A673 (cell line): ENCODE results near the gene SEMA6B. TPM values are rescaled to one million over a fixed set of nuclear protein-coding genes. Genes with fewer than 3 reads are reported as not detected.

ENCODE experiments used
- BruUV-seq: library from RNA; stranded (reverse); fragments of 400-500 nt; replicated peaks from 2 replicates; lab custom pipeline; 2021; lab: Mats Ljungman, UMichigan
- CTCF ChIA-PET: fragments of 300-600 bp; sonication (Branson Sonifier 250); formaldehyde crosslinking; loops from one replicate; lab custom pipeline; 2022; ENCODE audit warnings: antibody characterized with exemption; lab: Charles Lee
- POLR2A ChIA-PET: fragments of 300-600 bp; sonication (Branson Sonifier 250); formaldehyde crosslinking; loops from one replicate; lab custom pipeline; 2022; ENCODE audit warnings: antibody characterized with exemption; ENCODE audit not compliant: low non-redundant PET; lab: Charles Lee
- DNase-seq: peaks from one replicate; pipeline ENCODE4 v3.0.0-alpha.2; 2015; ENCODE audit warnings: low spot score
- H3K27ac ChIP-seq: fragments of 200-600 bp; sonication (generic); 2 replicates; pipeline ENCODE4 v1.5.1; 2016; ENCODE audit warnings: mixed run types, low read depth, mild to moderate bottlenecking, mixed read lengths, antibody characterized with exemption, low read length; ENCODE audit not compliant: poor library complexity, severe bottlenecking
- H3K27me3 ChIP-seq: fragments of 200-600 bp; sonication (generic); replicated peaks from 2 replicates; pipeline ENCODE4 v1.6.1; 2017; ENCODE audit warnings: mixed run types, low read depth, mild to moderate bottlenecking, mixed read lengths, antibody characterized with exemption, low read length; ENCODE audit not compliant: insufficient read depth, poor library complexity
- H3K36me3 ChIP-seq: fragments of 200-600 bp; sonication (generic); 2 replicates; pipeline ENCODE4 v1.6.1; 2016; ENCODE audit warnings: mixed run types, mild to moderate bottlenecking, mixed read lengths, antibody characterized with exemption, low read length; ENCODE audit not compliant: insufficient read depth, poor library complexity, severe bottlenecking
- H3K4me1 ChIP-seq: fragments of 200-600 bp; sonication (generic); 2 replicates; pipeline ENCODE4 v1.6.1; 2017; ENCODE audit warnings: mixed run types, mild to moderate bottlenecking, mixed read lengths, antibody characterized with exemption, low read length; ENCODE audit not compliant: insufficient read depth, poor library complexity, severe bottlenecking
- H3K4me3 ChIP-seq: fragments of 200-600 bp; sonication (generic); 2 replicates; pipeline ENCODE4 v1.5.1; 2016; ENCODE audit warnings: low read depth, mixed run types, mild to moderate bottlenecking, mixed read lengths, low read length; ENCODE audit not compliant: poor library complexity, severe bottlenecking
- H3K9me3 ChIP-seq: fragments of 200-600 bp; sonication (generic); 2 replicates; pipeline ENCODE4 v1.6.1; 2016; ENCODE audit warnings: mixed run types, low read depth, mild to moderate bottlenecking, mixed read lengths, antibody characterized with exemption, low read length; ENCODE audit not compliant: poor library complexity, severe bottlenecking
- EZH2 ChIP-seq: fragments of 200-600 bp; sonication (generic); IDR thresholded peaks from 2 replicates; pipeline ENCODE4 v1.6.1; 2017; ENCODE audit warnings: borderline replicate concordance, low read depth, mild to moderate bottlenecking, mixed read lengths, antibody characterized with exemption, low read length; ENCODE audit not compliant: poor library complexity, severe bottlenecking
- intact Hi-C: fragments of 100-400 bp; cut with micrococcal nuclease; formaldehyde crosslinking; loops from one replicate; pipeline ENCODE4 v1.10.0; 2022; ENCODE audit not compliant: unreplicated experiment
- total RNA-seq: library from RNA; stranded (reverse); gene quantifications from 2 replicates; pipeline ENCODE4 v1.2.3, GENCODE V29; 2021
- TF ChIP-seq, protein P1 (sequence below): fragments of 300-800, 200-600 bp; sonication (generic); conservative IDR thresholded peaks from 2 replicates; pipeline ENCODE4 v1.5.1; 2017; ENCODE audit warnings: low read depth, mild to moderate bottlenecking, antibody characterized with exemption, low read length, moderate library complexity, mixed read lengths

The SEMA6B gene
- total RNA-seq, 1 experiment from 2014 or later = 9.2 TPM

DNA sequence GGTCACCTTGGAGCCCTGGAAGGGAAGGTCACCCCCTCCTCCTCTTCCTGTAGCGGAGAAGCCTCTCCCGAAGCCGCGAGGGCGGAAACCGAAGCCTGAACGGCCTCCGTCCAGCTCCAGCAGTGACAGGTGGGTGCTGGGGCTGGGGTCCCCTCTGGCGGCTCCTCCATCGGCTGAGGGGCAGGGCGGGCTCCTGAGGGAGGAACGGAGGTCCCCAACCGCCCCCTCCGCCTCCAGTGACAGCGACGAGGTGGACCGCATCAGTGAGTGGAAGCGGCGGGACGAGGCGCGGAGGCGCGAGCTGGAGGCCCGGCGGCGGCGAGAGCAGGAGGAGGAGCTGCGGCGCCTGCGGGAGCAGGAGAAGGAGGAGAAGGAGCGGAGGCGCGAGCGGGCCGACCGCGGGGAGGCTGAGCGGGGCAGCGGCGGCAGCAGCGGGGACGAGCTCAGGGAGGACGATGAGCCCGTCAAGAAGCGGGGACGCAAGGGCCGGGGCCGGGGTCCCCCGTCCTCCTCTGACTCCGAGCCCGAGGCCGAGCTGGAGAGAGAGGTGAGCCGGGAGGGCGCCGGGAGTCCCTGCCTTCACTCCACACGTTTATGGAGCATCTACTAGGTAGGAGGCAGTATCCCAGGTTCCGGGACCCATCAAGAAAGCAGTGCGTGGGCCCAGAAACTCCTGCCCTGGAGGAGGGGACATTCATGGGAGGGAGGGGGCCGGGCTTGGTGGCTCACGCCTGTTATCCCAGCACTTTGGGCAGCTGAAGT is 65.4 kb downstream of the SEMA6B start:
- no TSS peak for BruUV-seq
- ChIA-PET POLR2A (no interaction called here), CTCF (no interaction called here)
- Histone ChIP-seq H3K36me3 (peaks cover 41% of the 10 kb centered on the region), H3K4me1 (no peaks in the 10 kb centered on the region), H3K9me3 (no peaks in the 10 kb centered on the region), H3K4me3 (no peak overlapping the region), H3K27me3 (no peaks in the 10 kb centered on the region), H3K27ac (no peak overlapping the region)
- TF ChIP-seq, protein P1, sequence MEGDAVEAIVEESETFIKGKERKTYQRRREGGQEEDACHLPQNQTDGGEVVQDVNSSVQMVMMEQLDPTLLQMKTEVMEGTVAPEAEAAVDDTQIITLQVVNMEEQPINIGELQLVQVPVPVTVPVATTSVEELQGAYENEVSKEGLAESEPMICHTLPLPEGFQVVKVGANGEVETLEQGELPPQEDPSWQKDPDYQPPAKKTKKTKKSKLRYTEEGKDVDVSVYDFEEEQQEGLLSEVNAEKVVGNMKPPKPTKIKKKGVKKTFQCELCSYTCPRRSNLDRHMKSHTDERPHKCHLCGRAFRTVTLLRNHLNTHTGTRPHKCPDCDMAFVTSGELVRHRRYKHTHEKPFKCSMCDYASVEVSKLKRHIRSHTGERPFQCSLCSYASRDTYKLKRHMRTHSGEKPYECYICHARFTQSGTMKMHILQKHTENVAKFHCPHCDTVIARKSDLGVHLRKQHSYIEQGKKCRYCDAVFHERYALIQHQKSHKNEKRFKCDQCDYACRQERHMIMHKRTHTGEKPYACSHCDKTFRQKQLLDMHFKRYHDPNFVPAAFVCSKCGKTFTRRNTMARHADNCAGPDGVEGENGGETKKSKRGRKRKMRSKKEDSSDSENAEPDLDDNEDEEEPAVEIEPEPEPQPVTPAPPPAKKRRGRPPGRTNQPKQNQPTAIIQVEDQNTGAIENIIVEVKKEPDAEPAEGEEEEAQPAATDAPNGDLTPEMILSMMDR = no peak
- no peak for TF ChIP-seq EZH2
- DNase-seq = no peak
- intact Hi-C loops = no loop called here

DNA sequence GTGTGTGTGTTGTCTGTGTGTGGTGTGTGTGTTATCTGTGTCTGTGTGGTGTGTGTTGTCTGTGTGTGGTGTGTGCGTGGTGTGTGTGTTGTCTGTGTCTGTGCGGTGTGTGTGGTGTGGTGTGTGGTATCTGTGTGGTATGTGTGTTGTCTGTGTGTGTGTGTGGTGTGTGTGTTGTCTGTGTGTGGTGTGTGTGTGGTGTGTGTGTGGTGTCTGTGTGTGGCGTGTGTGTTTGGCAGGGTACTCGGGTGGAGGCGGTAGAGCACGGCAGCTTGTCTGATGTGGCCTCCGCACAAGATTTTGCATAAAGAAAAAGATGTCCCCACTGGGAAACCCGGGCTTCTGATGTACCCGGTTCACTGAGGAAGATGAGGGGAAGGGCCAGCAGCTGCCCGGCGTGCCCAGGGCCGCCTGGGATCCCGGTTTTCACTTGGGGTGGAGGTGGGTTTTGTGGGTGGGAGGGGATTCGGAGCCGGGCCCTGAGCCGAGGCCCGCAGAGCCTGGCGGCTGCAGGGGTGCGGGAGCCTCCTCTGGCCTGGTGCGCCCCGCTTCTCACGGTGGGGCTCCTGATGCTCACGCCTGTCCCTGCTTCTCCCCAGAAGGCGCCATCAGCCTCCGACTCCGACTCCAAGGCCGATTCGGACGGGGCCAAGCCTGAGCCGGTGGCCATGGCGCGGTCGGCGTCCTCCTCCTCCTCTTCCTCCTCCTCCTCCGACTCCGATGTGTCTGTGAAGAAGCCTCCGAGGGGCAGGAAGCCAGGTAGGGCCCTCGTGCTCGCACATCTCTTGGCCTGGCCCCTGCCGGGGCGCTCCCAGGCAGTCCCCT is 66.2 kb downstream of the SEMA6B start:
- Histone ChIP-seq H3K27me3 (no peaks in the 10 kb centered on the region), H3K36me3 (peaks cover 35% of the 10 kb centered on the region), H3K9me3 (no peaks in the 10 kb centered on the region), H3K4me3 (no peak overlapping the region), H3K27ac (no peak overlapping the region), H3K4me1 (no peaks in the 10 kb centered on the region)
- DNase-seq = no peak
- TF ChIP-seq, protein P1 = no peak
- no peak for TF ChIP-seq EZH2
- CTCF ChIA-PET = no interaction called here
- no TSS peak for BruUV-seq
- intact Hi-C loops = no loop called here
- POLR2A ChIA-PET = no interaction called here

Other genes with a start within 250 kb of the SEMA6B start
- gene STAP2, start 220.9 kb downstream of the SEMA6B start, total RNA-seq = 2.0 and 3.0 TPM in 2 replicates
- gene MPND, start 216.1 kb downstream of the SEMA6B start, total RNA-seq = 22.6 and 26.3 TPM in 2 replicates
- gene SH3GL1, start 159.1 kb downstream of the SEMA6B start, total RNA-seq = 100 and 108 TPM in 2 replicates
- 115 and 119 TPM in 2 replicates for gene CHAF1A, start 157.0 kb downstream of the SEMA6B start, total RNA-seq
- 49.1 and 56.1 TPM in 2 replicates for gene UBXN6, start 101.9 kb downstream of the SEMA6B start, total RNA-seq
- gene HDGFL2, start 87.4 kb downstream of the SEMA6B start, total RNA-seq = 89.6 and 94.8 TPM in 2 replicates
- 1.0 and 1.3 TPM in 2 replicates for gene PLIN4, start 41.2 kb downstream of the SEMA6B start, total RNA-seq
- 3.0 and 6.8 TPM in 2 replicates for gene PLIN5, start 24.5 kb downstream of the SEMA6B start, total RNA-seq
- gene LRG1, start 19.6 kb downstream of the SEMA6B start, total RNA-seq = 0.20 TPM in 1 of 2 replicates, not detected in the other
- 24.7 and 25.4 TPM in 2 replicates for gene TNFAIP8L1, start 79.8 kb upstream of the SEMA6B start, total RNA-seq
- 128 TPM in 2 replicates for gene MYDGF, start 110.7 kb upstream of the SEMA6B start, total RNA-seq
- 60.2 and 65.7 TPM in 2 replicates for gene DPP9, start 164.2 kb upstream of the SEMA6B start, total RNA-seq
- gene FEM1A, start 232.1 kb upstream of the SEMA6B start, total RNA-seq = 17.4 and 18.9 TPM in 2 replicates